ENCODE measurements around the gene MRPS22.

The MRPS22 gene

DNA sequence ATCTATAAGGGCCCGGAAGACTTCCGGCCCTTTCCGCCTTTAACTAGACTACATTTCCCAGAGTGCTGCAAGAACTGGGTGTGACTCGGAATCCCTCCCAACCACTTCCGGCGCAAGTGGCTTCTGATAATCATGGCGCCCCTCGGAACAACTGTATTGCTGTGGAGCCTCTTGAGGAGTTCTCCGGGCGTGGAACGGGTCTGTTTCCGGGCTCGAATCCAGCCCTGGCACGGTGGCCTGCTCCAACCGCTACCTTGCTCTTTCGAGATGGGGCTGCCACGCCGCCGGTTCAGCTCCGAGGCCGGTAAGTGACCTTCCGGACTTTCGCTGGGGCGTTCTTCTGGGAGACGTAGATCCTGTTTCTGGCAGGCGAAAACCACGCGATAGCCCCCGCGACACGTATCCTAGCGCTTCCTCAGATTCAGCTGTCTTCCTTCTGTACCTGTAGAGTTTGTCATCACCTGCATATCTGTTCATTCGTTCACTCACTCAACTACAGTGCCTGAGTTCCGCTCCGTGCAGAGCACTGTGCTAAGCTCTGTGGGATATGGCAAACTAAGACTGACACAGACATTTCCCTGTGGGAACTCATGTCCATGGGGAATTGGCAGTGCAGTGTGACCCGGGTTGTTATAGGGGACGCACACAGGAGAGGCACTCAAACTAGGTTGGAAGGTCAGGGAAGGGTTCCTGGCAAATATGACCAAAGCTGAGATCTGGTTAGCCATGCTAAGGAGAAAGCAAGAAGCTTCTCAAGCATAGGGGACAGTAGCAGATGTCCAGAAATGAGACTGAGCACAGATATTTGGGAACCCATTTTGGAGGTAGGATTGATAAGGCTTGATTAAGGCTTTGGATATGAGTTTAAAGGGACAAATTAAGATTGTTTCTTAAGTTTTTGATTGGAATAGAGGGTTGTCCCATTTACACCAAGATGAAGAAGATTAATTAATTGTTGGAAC is at the start of gene MRPS22:
MRPS22 (plus strand) TSS at position 126 of the 962 bp plus-strand sequence; CDS start at position 133, 7 bp downstream.
- peak; percentile 87 for DNase-seq

DNA sequence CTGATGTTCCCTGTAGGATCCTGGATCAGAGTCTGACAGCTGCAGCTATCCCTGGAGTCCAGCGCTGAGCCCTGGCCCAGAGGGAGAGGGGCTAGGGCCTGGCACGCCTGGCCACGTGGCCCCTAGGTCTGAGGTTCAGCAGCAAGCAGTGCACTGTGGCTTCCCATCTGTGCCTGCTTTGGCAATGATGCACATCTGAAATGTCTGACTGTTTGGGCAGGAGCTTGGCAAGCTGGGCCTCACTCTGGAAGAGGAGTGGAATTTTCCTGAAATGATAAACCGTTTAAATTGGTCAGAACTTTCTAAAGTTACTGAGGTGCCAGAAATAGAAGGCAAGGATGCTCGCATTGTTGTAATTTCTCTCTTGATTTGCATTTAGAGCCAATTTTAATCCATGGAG is 48.8 kb upstream of the MRPS22 start:
- no peak for DNase-seq

DNA sequence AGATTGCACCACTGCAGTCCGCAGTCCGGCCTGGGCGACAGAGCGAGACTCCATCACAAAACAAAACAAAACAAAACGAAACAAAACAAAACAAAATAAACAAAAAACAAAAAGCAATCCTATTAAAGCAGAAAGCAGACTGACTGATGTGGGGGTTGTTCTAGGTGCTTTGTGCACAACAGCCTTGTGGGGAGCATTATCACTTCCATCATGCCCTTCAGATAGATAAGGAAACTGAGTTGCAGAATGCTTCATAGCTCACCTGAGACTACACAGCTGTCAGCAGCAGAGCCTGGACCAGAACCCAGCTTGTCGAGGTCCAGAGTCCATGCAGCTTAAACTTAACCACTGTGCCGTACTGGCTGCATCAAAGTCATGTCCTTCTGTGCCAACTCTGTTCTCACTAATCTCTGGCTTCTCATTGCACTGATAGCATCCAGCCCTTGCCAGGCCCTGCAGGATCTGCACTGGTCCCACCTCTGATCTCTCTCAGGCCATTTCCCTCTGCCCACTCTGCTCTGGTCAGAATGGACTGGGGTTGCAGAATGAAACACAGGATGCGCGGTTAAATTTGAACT is 47.6 kb upstream of the MRPS22 start:
- DNase-seq, result no peak

DNA sequence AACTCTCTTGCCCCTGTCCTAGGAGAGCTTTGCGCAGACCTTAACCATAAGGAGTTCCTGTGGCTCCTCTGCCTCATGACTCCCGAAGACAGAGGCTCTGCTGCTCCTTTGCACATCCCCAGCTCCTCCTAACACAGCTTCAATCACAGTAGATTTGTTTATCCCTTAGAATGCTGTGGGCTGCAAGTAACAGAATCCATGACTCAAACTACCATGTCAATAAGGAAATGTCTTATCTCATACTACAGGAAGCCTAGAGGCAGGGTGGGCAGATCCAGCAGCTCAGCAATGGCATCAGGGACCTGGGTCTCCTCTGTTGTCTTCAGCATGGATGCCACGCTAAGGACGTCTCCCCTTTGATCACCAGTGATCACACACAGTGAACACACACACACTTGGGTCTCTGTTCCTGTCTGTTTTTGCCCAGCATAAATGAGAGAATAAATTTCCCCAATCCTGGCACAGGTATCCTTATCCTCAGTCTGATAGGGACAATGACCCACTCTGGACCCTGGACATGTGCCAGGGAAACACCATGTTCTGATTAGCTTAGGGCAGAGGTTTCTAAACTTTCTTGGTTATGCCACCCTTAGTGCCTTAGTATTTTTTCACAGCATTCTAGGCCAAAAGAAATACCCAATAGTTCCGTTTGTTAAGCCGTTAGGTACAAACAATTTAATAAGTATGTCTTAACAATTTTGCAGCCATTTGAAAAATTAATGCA is 46.1 kb upstream of the MRPS22 start:
- DNase-seq, result no peak

DNA sequence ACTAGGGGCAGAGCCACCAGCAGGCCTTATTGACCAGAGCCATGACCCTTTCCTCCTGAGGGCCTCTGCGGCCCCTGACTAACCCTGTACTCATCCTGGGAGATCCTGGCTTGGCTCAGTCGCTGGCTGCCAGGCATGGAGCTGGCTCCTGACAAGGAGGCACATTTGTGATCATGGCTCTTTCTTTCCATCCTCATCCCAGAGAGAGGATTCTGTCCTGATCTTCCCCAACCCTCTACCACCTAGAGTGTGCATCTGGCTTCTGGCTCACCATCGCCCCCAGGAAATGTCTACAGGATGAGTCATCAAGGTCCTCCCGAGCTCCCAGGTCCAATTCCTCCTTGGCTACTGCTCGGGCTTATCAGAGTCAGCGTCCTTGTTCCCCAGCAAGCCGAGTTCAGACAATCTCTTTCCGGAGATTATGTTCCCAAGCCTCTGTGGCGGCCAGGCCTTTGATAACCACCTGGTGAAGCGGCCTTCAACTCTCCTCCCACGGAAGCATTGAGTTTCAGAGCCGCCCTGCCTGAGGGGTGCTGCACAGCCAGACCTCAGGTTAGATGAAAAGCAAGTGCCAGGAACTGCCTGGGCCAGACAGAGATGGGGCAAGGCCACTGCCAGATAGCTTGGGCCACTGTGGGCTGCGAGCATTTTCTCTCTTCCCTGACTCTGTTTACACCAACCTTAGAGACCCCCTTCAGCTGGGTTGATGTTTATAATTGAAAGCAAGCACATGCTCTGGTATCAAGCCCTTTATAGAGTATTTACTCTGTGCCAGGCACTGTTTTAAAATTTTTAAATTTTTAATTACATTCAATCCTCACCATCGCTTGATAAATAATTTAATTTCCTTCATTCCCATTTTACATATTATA is 44.3 kb upstream of the MRPS22 start:
- no peak for DNase-seq

DNA sequence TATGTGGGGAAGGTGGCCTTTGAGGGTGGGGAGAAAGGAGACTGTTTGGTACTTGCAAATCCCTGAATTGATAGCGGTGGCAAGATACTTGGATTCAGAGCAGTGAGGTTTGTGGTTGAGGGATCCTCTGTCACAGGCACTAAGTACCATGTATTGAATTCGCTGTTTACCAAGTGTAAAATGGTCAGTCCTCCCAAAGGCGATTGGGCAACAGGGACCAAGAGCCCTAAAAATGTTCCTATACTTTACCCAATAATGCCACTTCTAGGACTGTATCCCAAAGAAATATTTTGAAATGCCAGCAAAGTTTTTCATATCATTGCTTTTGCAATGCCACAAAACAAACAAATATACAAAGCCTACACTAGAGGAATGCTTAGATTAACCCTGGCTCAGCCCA is 43.4 kb upstream of the MRPS22 start:
- DNase-seq, result no peak

DNA sequence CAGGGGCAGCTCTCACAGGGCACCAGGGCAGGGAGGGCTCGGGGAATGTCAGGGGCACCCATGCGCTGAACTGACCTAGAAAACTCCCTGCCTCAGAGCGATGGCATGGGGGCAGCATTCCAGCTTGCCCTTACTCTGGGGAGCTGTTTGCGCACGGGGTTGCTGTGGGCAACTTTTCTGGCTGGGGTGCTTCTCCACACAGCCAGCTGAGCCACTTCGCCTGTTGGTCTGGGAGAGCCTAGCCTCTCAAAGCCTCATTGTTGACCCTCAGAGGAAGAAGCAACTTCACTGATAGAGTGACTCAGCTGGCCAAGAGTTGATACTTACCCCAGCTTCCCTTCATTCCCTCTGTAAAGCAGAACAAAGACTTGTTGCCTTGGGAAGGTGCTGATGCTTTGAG is 42.6 kb upstream of the MRPS22 start:
- no peak for DNase-seq

DNA sequence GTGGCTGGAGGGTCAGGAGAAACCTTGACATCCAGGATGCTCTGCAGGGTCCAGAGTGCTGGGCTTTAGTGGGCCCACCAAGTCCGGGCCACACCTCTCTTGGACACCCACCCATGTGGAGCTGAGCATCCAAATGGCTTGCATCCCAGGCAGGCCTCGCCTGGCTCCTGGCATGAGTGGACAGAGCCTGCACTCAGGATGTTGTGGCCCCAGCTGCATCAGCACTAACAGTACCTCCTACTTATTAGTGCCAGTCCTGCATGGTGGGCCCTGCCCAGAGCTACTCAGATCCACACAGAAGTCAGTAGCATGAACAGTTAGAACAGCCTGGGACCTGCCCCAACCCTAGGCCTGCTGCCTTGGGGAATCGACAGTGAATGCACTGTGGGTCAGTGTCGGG is 42.2 kb upstream of the MRPS22 start:
- no peak for DNase-seq

DNA sequence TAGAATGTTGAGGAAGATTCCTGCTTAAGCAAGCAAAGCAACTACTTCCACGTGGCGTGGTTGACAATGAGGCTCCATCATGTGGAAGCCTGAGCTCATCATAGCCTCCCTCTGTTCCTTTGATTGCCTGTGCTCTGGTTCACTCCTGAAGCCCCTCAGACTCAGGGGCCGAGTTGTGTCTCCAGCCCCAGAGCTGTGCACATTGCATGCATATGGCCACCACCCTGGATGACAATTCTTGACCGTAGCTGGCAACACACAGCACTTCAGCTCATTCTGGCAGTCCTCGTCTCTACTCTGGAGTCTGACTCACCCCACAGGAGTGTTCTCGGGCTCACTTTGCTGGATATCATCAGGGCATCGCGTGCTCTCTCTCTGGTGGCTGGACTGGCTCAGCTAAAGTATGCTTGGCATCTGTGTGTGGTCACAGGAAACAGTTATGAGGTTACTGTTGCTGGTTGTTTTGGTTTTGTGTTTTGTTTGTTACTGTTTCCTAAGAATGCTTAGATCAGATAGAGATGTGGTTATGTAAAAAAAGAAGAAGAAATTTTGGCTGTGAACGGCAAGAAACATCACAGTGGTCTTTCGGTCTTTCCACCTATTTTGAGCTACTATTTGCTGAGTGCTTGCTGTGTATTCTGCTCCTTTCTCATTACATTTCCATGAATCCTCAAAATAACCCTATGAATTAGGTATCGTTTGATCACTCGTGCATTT is 41.6 kb upstream of the MRPS22 start:
- no peak for DNase-seq

DNA sequence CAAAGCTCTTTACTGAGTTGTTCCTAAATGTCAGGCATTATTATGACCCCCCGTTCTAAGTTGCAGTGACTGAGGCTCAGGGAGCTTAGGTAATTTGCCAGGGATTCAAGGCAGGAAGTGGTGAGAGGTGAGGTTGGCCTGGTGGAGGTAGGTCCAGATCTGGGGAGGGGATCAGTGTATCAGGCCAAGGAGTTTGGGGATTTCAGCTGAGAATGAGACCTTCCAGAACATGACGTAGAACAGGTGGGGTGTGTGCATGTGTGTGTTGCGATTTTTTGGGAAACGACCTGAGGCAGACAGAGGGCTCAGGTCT is 41.1 kb upstream of the MRPS22 start:
- no peak for DNase-seq

DNA sequence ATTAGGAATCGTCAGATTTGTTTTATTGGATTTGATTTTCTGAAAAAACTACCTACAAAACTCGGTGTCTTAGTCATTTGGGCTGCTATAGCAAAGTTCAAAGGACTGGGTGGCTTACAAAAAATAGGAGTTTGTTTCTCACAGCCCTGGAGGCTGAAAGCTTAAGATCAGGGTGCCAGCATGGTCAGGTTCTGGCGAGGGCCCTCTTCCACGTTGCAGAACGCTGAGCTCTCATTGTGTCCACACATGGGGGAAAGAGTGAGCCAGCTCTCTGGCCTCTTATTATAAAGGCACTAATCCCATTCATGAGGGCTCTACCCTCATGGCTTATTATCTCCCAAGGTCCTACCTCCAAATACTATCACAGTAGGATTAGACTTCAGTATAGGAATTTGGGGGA is 40.6 kb upstream of the MRPS22 start:
- DNase-seq, result no peak

DNA sequence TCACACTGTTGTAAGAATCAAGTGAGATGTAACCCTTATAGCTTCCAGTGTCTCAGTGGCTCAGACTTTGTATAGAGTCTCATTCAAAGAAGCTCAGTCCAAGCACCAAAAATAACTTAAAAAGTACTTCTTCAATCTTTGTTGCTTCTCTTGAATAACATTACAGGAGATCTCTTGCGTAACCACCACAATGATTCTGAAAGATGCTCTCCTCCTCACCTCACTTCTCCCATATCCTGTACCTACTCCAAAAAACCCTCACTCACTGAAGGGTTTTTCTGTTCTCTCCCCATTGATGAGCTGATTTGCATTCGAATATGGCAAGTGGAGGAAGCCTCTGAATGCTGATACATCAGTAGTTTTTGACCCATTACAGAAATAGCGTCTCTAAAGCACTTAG is 39.4 kb upstream of the MRPS22 start:
- DNase-seq, result no peak

DNA sequence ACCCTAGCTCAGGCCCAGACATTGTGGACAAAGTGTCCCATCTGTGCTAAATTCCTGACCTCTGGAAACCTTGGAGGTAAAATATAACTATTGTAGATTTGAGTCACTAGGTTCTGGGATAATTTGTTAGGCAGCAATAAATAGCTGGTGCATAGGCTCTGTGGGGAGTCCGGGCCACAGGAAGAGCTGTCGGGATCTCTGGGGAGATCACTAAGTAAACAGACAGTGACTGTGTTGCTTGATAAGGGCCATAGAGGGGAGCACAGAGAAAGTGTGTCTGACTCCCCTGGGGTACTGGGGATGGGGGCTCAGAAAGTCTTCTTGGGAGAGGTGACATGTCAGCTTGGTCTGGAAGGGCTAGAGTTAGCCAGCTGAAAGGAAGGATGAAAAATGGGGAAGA is 37.7 kb upstream of the MRPS22 start:
- no peak for DNase-seq

DNA sequence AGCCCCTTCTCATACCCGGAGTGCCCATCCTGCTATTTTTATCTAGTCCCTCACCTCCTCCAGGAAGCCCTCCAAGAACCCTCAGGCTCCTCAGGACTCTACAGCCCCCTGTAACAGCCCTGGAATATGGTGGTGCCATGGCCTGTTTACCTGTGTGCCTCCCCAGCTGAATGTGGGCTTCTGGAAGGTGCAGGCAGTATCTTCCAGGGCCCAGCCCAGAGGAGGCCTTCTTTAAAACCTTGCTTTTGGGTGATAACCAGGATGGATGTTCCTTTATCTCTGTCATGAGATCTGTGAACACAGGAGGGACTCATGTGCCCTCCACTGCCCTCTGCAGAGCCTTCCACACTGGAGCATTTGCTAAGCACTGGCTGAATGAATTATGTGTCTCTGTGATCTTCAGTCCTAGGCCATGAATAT is 36.7 kb upstream of the MRPS22 start:
- no peak for DNase-seq

DNA sequence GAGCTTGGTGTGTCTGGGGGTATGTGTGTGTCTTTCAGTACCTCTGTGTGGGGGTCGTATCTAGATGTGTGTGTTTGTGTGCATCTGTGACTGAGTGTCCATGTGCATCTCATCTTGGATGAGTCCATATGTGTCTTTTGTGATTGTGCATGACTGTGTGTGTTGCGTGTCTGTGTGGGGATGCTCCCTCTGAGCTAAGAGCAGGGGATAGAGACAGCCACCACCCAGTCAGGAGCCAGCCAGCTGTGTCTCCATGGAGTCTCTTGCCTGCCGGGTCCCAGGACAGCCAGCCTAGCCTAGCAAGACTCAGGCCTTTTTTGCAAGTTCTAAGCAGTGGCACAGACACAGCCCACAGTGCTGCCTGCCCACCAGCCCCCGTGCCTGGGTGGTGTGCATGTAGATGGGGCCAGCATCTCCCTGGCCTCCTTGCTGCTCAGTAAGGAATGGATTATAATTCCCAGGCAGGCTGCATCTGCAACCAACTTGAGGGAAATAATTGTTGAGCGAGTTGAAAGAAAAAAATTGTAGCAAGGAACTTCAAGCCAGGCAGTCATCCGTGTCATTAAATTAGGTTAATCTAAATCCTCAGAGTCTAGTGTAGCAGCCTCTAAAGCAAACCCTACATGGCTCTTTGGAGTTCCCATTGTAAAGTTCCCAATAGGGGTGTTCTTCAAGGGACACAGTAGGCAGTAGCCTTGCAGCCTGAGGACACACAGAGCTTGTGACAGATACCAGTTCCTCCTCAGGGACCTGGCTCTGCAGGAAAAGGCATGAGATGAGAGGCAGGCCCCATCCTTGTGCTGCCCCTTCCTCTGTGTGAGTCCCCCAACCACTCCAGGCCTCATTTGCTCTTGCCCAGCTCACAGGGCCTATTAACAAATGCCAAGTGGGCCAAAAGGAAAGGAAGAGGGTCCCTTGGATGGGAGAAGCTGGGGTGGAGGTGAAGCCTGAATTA is 35.9 kb upstream of the MRPS22 start:
- no peak for DNase-seq

DNA sequence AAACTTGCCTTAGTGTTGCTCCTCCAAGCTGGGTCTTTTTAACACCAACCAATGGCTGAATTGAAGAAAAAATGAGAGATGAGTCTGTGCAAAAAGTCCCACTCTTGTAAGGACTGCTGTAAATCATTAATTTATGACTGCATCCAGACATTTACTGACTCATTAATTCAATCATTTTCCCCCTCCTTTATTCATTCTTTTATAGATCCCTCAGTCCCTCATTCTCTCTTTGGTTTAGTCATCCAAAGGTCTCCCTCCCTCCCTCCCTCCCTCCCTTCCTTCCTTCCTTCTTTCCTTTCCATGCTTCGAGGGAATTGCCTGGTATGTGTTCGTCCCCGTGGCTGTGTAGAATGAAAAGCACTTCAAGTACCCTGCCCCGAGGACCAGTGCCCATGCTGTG is 35.3 kb upstream of the MRPS22 start:
- no peak for DNase-seq

DNA sequence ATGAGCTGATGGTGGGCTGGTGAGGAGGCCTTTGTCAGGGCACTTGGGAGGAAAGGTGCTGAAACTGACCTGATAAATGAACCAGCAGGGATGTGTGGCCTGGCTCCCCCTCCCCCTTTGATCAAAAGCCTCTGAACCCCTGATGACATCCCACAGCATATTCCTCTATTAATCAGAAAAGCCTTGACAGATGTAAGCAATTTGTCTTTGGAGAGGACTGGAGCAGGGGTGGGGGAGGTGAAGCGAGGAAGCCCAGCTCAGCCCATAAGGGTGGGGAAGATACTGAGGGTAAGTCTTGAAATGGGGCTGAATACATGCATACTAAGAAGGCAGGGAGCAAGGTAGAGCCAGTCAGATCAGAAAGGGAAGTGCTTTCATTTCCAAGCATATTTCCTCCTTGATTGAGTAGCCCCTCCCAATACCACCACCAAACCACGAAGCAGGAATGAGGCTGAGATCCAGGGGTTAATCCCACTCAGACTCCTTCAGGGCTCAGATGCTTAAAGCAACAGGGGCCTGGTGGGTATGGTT is 34.7 kb upstream of the MRPS22 start:
- no peak for DNase-seq

DNA sequence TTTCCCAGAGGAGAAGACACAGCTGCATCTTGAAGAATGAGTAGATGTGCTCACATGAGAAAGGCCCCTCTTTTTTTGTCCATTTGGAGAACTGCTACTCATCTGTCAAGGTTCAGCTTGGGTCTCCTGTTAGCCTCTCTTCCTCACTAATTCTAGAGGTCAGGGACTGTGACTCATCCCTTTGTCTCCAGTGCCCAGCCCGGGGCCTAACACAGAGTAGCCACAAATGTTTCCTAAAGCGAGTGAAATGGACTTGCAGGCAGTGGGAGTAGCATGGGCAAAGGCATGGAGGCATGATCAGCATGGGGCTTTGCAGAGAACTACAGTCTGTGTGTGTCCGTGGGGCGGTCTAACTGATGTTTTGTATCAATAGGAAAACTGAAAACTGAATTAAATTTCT is 33.9 kb upstream of the MRPS22 start:
- DNase-seq, result no peak

DNA sequence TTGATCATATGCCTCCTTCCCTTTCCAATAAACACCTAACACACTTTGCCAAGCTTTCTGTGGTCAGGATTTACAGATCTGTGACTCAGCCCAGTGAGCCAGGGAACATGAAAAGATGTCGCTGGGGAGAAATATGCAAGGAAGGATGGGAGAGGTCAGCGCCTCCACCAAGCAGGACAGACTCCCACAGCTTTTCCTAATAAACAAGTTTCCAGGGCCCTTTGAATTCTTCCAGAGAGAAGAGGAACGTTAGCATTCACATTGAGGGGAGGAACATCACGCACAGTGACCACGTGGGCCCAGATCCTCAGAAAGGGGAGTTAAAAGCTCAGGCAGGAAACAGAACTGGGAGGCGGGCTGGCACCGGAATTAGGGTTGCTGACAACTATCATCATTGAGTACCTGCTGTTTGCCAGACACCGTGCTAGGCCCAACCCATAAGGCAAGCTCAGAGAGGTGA is 33.3 kb upstream of the MRPS22 start:
- DNase-seq, result no peak

DNA sequence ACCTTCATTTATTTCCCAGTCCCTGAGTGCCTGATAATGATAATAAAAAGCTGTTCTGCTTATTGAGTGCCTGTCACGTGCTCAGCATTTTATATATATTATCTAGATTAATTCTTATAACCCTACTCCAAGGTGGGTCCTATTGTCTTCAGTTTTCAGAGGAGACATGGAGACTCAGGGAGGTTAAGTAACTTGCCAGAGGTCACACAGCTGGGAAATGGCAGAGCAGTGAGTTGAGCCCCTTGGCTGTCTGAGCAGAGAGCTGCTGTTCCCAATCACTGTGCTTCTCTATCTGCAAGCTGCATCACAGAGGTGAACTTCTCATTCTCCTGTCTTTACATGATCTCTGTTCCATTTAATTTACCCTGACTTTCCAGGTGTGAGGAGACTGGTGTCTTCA is 32.3 kb upstream of the MRPS22 start:
- DNase-seq, result no peak

DNA sequence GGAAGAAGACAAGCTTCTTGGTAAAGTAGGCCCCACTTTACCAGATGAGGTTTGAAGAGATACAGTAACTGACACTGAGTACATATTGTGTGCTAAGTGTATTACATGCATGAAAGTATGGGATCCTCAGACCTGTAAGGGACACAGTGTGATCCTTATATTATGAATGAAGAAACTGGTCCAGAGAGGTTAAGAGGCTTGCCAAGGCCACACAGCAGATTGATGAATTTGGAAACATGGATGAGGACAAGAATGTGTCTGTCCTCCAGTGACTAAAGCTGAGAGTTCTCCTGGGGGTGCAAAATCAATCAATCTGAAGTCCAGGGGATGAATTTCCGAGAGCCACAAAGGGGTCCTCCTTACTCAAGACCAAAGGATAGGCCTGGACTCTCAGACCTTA is 31.4 kb upstream of the MRPS22 start:
- DNase-seq, result no peak
